H1 (cell line): ENCODE data around the gene CIDEA. TPM values are rescaled to one million over a fixed set of nuclear protein-coding genes. Genes with fewer than 3 reads are reported as not detected.

Experiments used
- TCF12 ChIP-seq: IDR thresholded peaks from 2 replicates; pipeline ENCODE4 v1.6.1; 2011; ENCODE audit warnings: low read depth, mild to moderate bottlenecking, low read length
- polyA plus RNA-seq, 7 experiments: library from polyadenylated mRNA; depleted of rRNA in 3 of 7; stranded (reverse) in 5 of 7; unstranded in 2 of 7; fragments of >200 nt in 5 of 7; fragments of 200-250 nt in 2 of 7; gene quantifications; 1 replicate in 5 of 7; 2 replicates in 1 of 7; 4 replicates in 1 of 7; pipeline versions ENCODE4 v1.2.1 to v1.2.3, GENCODE V29; 2011 to 2013; ENCODE audit warnings: missing spikeins in 2 of 7, mixed read lengths in 2 of 7
- total RNA-seq: library from RNA; stranded (reverse); fragmentation: NEBNext Ultra II Directional; extraction: Animal tissue kit (Norgen Biotek cat#: 25700); gene quantifications from 2 replicates; pipeline ENCODE4 v1.2.1, GENCODE V29; 2021

CIDEA gene
- total and polyA plus RNA-seq, 2 of the 8 experiments (the other 6 are each of a cell fraction or from before 2014, with no cell fraction given) = not detected

- no peak for TF ChIP-seq TCF12
- TF ChIP-seq, all 59 proteins: peak for 0
Measured at GRCh38 chr18:12238826-12239225, 15.3 kb upstream of the CIDEA start (continued).
